Breast epithelium (tissue), 4 donors: ENCODE measurements around the gene GIN1. TPM values are rescaled to one million over a fixed set of nuclear protein-coding genes. Genes with fewer than 3 reads are reported as not detected.
"Not testable (repeated sequence)": the region's sequence is repeated elsewhere in the genome, so short reads cannot be mapped to it uniquely, and the experiment has no call there.

Experiments used
- DNase-seq, 2 donors: peaks; one replicate each; pipeline ENCODE4 v3.0.0-alpha.2; 2019; ENCODE audit warnings: low spot score in 2 of 2
- H3K27ac ChIP-seq, 2 donors: fragments of 200-600 bp; sonication (generic) in 1 of 2; one replicate each; pipeline ENCODE4 v1.5.1; 2016 to 2019; ENCODE audit warnings: mild to moderate bottlenecking in 1 of 2
- H3K27me3 ChIP-seq, 2 donors: fragments of 200-600 bp; sonication (generic) in 1 of 2; one replicate each; pipeline versions ENCODE4 v1.5.1 to v1.6.0; 2017 to 2019; ENCODE audit warnings: control low read depth in 1 of 2, mild to moderate bottlenecking in 1 of 2
- H3K36me3 ChIP-seq: fragments of 200-600 bp; one replicate; pipeline ENCODE4 v1.5.1; 2019
- H3K4me1 ChIP-seq, 2 donors: fragments of 200-600 bp; sonication (generic); one replicate each; pipeline ENCODE4 v1.5.1; 2016 to 2019; ENCODE audit warnings: control low read depth in 1 of 2
- H3K4me3 ChIP-seq, 3 donors: fragments of 200-600 bp; sonication (generic); 1 replicate in 2 of 3; 2 replicates in 1 of 3; pipeline ENCODE4 v1.5.1; 2016 to 2019; ENCODE audit warnings: mild to moderate bottlenecking in 3 of 3, moderate library complexity in 2 of 3
- H3K9me3 ChIP-seq, 2 donors: fragments of 200-600 bp; sonication (generic) in 1 of 2; one replicate each; pipeline ENCODE4 v1.5.1; 2016 to 2019; ENCODE audit warnings: control low read depth in 1 of 2
- CTCF ChIP-seq, 3 donors: fragments of 450-650 bp; IDR thresholded peaks; one replicate each; pipeline ENCODE4 v1.5.1; 2016 to 2017; ENCODE audit warnings: antibody characterized with exemption in 3 of 3, mild to moderate bottlenecking in 3 of 3, moderate library complexity in 3 of 3
- POLR2A ChIP-seq: fragments of 450-650 bp; IDR thresholded peaks from one replicate; pipeline ENCODE4 v1.6.1; 2016; ENCODE audit warnings: antibody characterized with exemption, mild to moderate bottlenecking, moderate library complexity
- POLR2AphosphoS5 ChIP-seq, 3 donors: sonication (generic); formaldehyde crosslinking; IDR thresholded peaks; one replicate each; pipeline ENCODE4 v1.6.1; 2017; ENCODE audit warnings: antibody characterized with exemption in 3 of 3
- intact Hi-C: fragments of 100-400 bp; cut with DNase I; formaldehyde crosslinking; loops from one replicate; pipeline ENCODE4 v1.15.1; 2023; ENCODE audit warnings: low total_unique reads
- total RNA-seq, 3 donors: library from RNA; depleted of rRNA; stranded (reverse); fragments of >200 nt; gene quantifications; one replicate each; pipeline ENCODE4 v1.1.0, GENCODE V29; 2016

The GIN1 gene
- 10 to 100 TPM in 1 of 3 donors, 1 to 10 TPM in 2; 3.4 to 10.4 (median 4.9) TPM for total RNA-seq

- peaks cover 0 to 18% of the 10 kb centered on the region in 2 donors for H3K4me1 ChIP-seq
- H3K36me3 ChIP-seq: no peaks in the 10 kb centered on the region
- peak within 1 kb of the TSS; percentile 81 to 85 (median 84) for H3K4me3 ChIP-seq
- no peaks in the 10 kb centered on the region for H3K27me3 ChIP-seq
- DNase-seq: peak; percentile 93 to 96
- H3K9me3 ChIP-seq: no peaks in the 10 kb centered on the region
- H3K27ac ChIP-seq: peak within 1 kb of the TSS; percentile 94 to 96
- intact Hi-C loops: no loop called here
- TF ChIP-seq POLR2A: no peak
- TF ChIP-seq CTCF (IDR thresholded peaks at IDR 0.05): no peak
- peak; percentile 50 to 91 (median 88) for TF ChIP-seq POLR2AphosphoS5 (IDR thresholded peaks at IDR 0.05)
Observed at GRCh38 chr5:103119765-103120606, at the start of gene GIN1, which contains the start of gene PPIP5K2. GIN1 (minus strand) TSS chr5:103120138; CDS start chr5:103108707, 11,431 bp downstream. PPIP5K2 (plus strand) TSS chr5:103120301; CDS start chr5:103129590, 9,289 bp downstream.

- Histone ChIP-seq H3K4me3 (no peak overlapping the region), H3K4me1 (no peaks in the 10 kb centered on the region), H3K36me3 (no peaks in the 10 kb centered on the region), H3K27me3 (no peaks in the 10 kb centered on the region), H3K9me3 (no peaks in the 10 kb centered on the region), H3K27ac (no peak overlapping the region)
- intact Hi-C loops: no loop called here
- no peak for DNase-seq
- TF ChIP-seq POLR2A (no peak), CTCF (IDR thresholded peaks at IDR 0.05) (no peak), POLR2AphosphoS5 (IDR thresholded peaks at IDR 0.05) (no peak)
Observed at GRCh38 chr5:103166706-103167105, 46.8 kb upstream of the GIN1 start.

GRCh38 chr5:103151156-103151555 is 31.2 kb upstream of the GIN1 start:
- Histone ChIP-seq H3K4me3 (no peak overlapping the region), H3K36me3 (no peaks in the 10 kb centered on the region), H3K4me1 (no peaks in the 10 kb centered on the region), H3K27ac (no peak overlapping the region), H3K27me3 (no peaks in the 10 kb centered on the region), H3K9me3 (no peaks in the 10 kb centered on the region)
- intact Hi-C loops: no loop called here
- DNase-seq: no peak
- TF ChIP-seq POLR2A (no peak), CTCF (IDR thresholded peaks at IDR 0.05) (no peak), POLR2AphosphoS5 (IDR thresholded peaks at IDR 0.05) (no peak)

GRCh38 chr5:103148213-103148612 is 28.3 kb upstream of the GIN1 start:
- H3K27me3 ChIP-seq: no peaks in the 10 kb centered on the region
- H3K4me3 ChIP-seq: no peak overlapping the region
- H3K4me1 ChIP-seq: no peaks in the 10 kb centered on the region
- TF ChIP-seq CTCF (IDR thresholded peaks at IDR 0.05): no peak
- no peak for TF ChIP-seq POLR2AphosphoS5 (IDR thresholded peaks at IDR 0.05)
- no peak for TF ChIP-seq POLR2A
- intact Hi-C loops: no loop called here
- H3K36me3 ChIP-seq: no peaks in the 10 kb centered on the region
- H3K9me3 ChIP-seq: no peaks in the 10 kb centered on the region
- no peak overlapping the region for H3K27ac ChIP-seq
- DNase-seq: no peak

GRCh38 chr5:103145196-103145595 is 25.3 kb upstream of the GIN1 start:
- TF ChIP-seq POLR2A (no peak), CTCF (IDR thresholded peaks at IDR 0.05) (no peak), POLR2AphosphoS5 (IDR thresholded peaks at IDR 0.05) (no peak)
- Histone ChIP-seq H3K36me3 (no peaks in the 10 kb centered on the region), H3K4me3 (no peak overlapping the region), H3K9me3 (no peaks in the 10 kb centered on the region), H3K27ac (no peak overlapping the region), H3K27me3 (no peaks in the 10 kb centered on the region), H3K4me1 (no peaks in the 10 kb centered on the region)
- DNase-seq: no peak
- intact Hi-C loops: no loop called here

- H3K27me3 ChIP-seq, intact Hi-C loops, H3K4me1 ChIP-seq, H3K36me3 ChIP-seq, H3K27ac ChIP-seq, H3K9me3 ChIP-seq, H3K4me3 ChIP-seq: not testable (repeated sequence)
- peak in 1 of 2 donors; percentile 47 for DNase-seq
Observed at GRCh38 chr5:103142132-103142531, 22.2 kb upstream of the GIN1 start.
